NCI-H1092 (cell line): ENCODE results near the gene RALGAPA2.

Source experiments
- DNase-seq: peaks from one replicate; lab custom pipeline; 2025; lab: John Stamatoyannopoulos, UW

Gene RALGAPA2

GRCh38 chr20:20536240-20536933 is 176.1 kb downstream of the RALGAPA2 start:
- no peak for DNase-seq

- DNase-seq = no peak
Measured at GRCh38 chr20:20535051-20535450, 177.4 kb downstream of the RALGAPA2 start.

- DNase-seq = no peak
Measured at GRCh38 chr20:20531283-20531682, 181.2 kb downstream of the RALGAPA2 start.

- DNase-seq = no peak
Measured at GRCh38 chr20:20530428-20531151, 181.9 kb downstream of the RALGAPA2 start.

GRCh38 chr20:20529597-20529996 is 182.8 kb downstream of the RALGAPA2 start:
- DNase-seq = no peak

GRCh38 chr20:20528861-20529260 is 183.6 kb downstream of the RALGAPA2 start:
- no peak for DNase-seq

GRCh38 chr20:20527661-20528060 is 184.8 kb downstream of the RALGAPA2 start:
- no peak for DNase-seq

GRCh38 chr20:20525756-20526155 is 186.7 kb downstream of the RALGAPA2 start:
- DNase-seq = no peak

GRCh38 chr20:20525214-20525613 is 187.2 kb downstream of the RALGAPA2 start:
- no peak for DNase-seq

- DNase-seq = no peak
Measured at GRCh38 chr20:20524756-20525155, 187.7 kb downstream of the RALGAPA2 start.

GRCh38 chr20:20521736-20522135 is 190.7 kb downstream of the RALGAPA2 start:
- no peak for DNase-seq

- DNase-seq = no peak
Measured at GRCh38 chr20:20520776-20521175, 191.7 kb downstream of the RALGAPA2 start.

GRCh38 chr20:20519269-20519668 is 193.2 kb downstream of the RALGAPA2 start:
- DNase-seq = no peak

GRCh38 chr20:20518263-20518662 is 194.2 kb downstream of the RALGAPA2 start:
- no peak for DNase-seq

- DNase-seq = no peak
Measured at GRCh38 chr20:20517296-20517695, 195.1 kb downstream of the RALGAPA2 start.

- DNase-seq = no peak
Measured at GRCh38 chr20:20513720-20514119, 198.7 kb downstream of the RALGAPA2 start.

- no peak for DNase-seq
Measured at GRCh38 chr20:20505554-20505953, 206.9 kb downstream of the RALGAPA2 start.

GRCh38 chr20:20503777-20504530 is 208.5 kb downstream of the RALGAPA2 start:
- DNase-seq = no peak

GRCh38 chr20:20501128-20501527 is 211.3 kb downstream of the RALGAPA2 start:
- no peak for DNase-seq

GRCh38 chr20:20500312-20500711 is 212.1 kb downstream of the RALGAPA2 start:
- DNase-seq = no peak

- no peak for DNase-seq
Measured at GRCh38 chr20:20499439-20499838, 213.0 kb downstream of the RALGAPA2 start.

GRCh38 chr20:20498076-20498861 is 214.2 kb downstream of the RALGAPA2 start:
- peak; percentile 84 for DNase-seq
